MG63 (cell line): Measurements from ENCODE around the gene HTR3A. TPM values are rescaled to one million over a fixed set of nuclear protein-coding genes. Genes with fewer than 3 reads are reported as not detected.

ENCODE experiments used
- DNase-seq: peaks from one replicate; pipeline ENCODE4 v3.0.0-alpha.2; 2020
- H3K27me3 ChIP-seq: fragments of 250-450 bp; sonication (Bioruptor Pico); 2 replicates; pipeline ENCODE4 v1.5.1; 2020; ENCODE audit warnings: mild to moderate bottlenecking, moderate library complexity
- H3K36me3 ChIP-seq: fragments of 250-450 bp; sonication (Bioruptor Pico); 2 replicates; pipeline ENCODE4 v1.5.1; 2020; ENCODE audit warnings: mild to moderate bottlenecking, moderate library complexity
- H3K4me3 ChIP-seq: fragments of 250-450 bp; sonication (Bioruptor Pico); 2 replicates; pipeline ENCODE4 v1.5.1; 2020; ENCODE audit warnings: mild to moderate bottlenecking, moderate library complexity
- H3K9me3 ChIP-seq: fragments of 250-450 bp; sonication (Bioruptor Pico); 2 replicates; pipeline ENCODE4 v1.5.1; 2020; ENCODE audit warnings: mild to moderate bottlenecking, moderate library complexity
- total RNA-seq: library from RNA; depleted of rRNA; stranded (reverse); fragments of >200 nt; shearing (Covaris generic); gene quantifications from 2 replicates; pipeline ENCODE4 v1.2.3, GENCODE V29; 2014; ENCODE audit warnings: low replicate concordance

Gene HTR3A
- total RNA-seq, 1 experiment from 2014 or later = not detected

DNA sequence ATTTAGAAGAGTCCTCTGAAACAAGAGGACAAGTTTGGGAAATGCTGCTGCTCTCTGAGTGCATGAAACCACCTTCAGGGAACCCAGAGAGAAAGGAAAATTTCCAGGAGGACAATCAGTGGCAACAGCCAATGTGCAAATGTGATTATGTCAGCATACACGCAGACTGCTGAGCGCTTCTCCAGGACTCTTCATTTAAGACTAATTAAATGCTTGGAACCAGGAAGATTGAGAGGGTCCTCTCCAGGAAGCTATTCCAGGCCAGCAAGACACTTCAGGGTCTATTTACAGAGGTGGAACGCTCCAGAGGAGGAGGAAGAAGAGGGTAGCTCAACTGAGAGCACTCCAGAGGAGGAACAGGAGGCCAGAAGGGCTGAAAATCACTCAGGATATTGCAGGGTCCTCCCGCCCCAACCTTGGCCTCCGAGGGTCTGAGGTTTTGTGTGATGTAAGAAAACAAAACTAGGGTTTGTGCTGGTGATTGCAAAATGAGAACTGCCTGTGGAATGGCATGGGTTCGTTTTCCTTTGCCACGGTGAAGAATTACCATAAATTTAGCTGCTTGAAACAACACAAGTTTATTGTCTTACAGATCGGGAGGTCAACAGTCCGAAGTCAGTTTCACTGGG lies 14.1 kb upstream of the HTR3A start:
- Histone ChIP-seq H3K36me3 (no peaks in the 10 kb centered on the region), H3K9me3 (no peaks in the 10 kb centered on the region), H3K4me3 (no peak overlapping the region), H3K27me3 (peaks cover 5% of the 10 kb centered on the region; the same call in 1 of the 2 replicates)
- DNase-seq = no peak

- no peaks in the 10 kb centered on the region for H3K9me3 ChIP-seq
Measured at GRCh38 chr11:113967361-113967760, 7.5 kb upstream of the HTR3A start.

DNA sequence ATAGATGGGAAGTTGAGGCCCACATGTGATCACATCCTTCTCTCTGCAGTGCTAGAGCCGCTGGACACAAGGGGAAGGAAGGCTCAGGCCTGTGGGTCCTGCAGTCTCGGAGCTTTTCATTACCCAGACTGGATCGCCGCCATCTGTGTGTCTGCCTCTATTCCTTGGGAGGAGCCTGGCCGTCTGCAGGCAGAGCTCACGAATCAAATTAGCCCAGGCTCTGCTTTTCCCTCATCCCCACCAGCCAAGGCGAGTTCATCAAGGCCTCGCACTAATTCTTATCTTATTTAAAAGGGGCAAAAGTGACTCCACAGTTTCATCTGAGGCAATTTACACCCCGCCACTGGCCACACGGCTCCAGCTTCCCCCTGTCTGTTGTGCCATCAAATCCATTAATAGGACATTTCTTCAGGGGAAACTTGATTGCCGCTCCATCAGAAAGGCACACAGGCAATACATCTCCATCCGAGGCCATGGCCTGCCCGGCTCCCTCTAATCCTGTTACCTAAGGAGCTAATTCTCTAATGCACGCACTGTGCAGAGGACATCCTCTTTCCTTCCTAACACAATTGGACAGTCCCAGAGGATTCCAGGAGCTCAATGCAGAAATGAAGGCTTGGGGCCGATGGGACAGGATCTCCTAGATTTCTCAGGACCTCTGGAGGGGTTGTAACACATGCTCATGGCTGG lies 3.3 kb upstream of the HTR3A start:
- H3K4me3 ChIP-seq = no peak overlapping the region
- no peak for DNase-seq
- H3K36me3 ChIP-seq = no peaks in the 10 kb centered on the region
- H3K9me3 ChIP-seq = no peaks in the 10 kb centered on the region
- peaks cover 13% of the 10 kb centered on the region; the same call in 1 of the 2 replicates for H3K27me3 ChIP-seq

More at GRCh38 chr11:113967361-113967760, 7.5 kb upstream of the HTR3A start:
- H3K36me3 ChIP-seq = no peaks in the 10 kb centered on the region
- no peak for DNase-seq
- no peak overlapping the region for H3K4me3 ChIP-seq
- 0 out of 2 replicates have a peak, but pooled peaks cover 5% of the 10 kb centered on the region for H3K27me3 ChIP-seq

GRCh38 chr11:113977071-113977490 lies 2.2 kb downstream of the HTR3A start:
- H3K27me3 ChIP-seq = peaks cover 48% of the 10 kb centered on the region
- no peak overlapping the region for H3K4me3 ChIP-seq
- H3K9me3 ChIP-seq = no peaks in the 10 kb centered on the region
- no peak for DNase-seq
- no peaks in the 10 kb centered on the region for H3K36me3 ChIP-seq

GRCh38 chr11:113977701-113978100 lies 2.8 kb downstream of the HTR3A start:
- Histone ChIP-seq H3K9me3 (no peaks in the 10 kb centered on the region), H3K4me3 (no peak overlapping the region), H3K36me3 (no peaks in the 10 kb centered on the region), H3K27me3 (peaks cover 48% of the 10 kb centered on the region)
- DNase-seq = no peak

- Histone ChIP-seq H3K4me3 (no peak overlapping the region), H3K36me3 (no peaks in the 10 kb centered on the region), H3K9me3 (no peaks in the 10 kb centered on the region), H3K27me3 (peaks cover 51% of the 10 kb centered on the region)
- no peak for DNase-seq
Measured at GRCh38 chr11:113979431-113979830, 4.5 kb downstream of the HTR3A start.

DNA sequence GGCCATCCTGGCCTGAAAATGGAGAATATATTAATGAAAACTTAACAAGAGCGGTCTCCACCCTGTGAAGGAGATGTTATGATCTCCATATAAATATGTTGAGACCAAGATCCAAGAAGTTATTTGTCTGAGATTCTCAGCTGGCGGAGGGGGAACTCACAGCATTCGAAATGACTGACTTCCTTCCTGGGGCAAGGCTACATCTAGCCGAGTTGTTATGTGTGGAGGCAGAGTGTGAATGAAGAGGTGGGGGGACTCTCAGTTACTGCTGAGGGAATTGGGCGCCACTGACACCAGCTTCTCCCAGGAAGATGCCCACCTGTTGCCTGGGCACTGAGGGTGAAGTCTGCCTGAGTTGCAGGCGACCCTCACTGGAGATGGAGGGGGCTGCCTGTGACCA lies 5.9 kb downstream of the HTR3A start:
- Histone ChIP-seq H3K4me3 (no peak overlapping the region), H3K36me3 (no peaks in the 10 kb centered on the region), H3K27me3 (peaks cover 48% of the 10 kb centered on the region), H3K9me3 (no peaks in the 10 kb centered on the region)
- no peak for DNase-seq

- Histone ChIP-seq H3K4me3 (no peak overlapping the region), H3K27me3 (peaks cover 49% of the 10 kb centered on the region), H3K36me3 (no peaks in the 10 kb centered on the region), H3K9me3 (no peaks in the 10 kb centered on the region)
- DNase-seq = no peak
Measured at GRCh38 chr11:113982306-113982705, 7.4 kb downstream of the HTR3A start.

- H3K27me3 ChIP-seq = peaks cover 28% of the 10 kb centered on the region
- no peaks in the 10 kb centered on the region for H3K9me3 ChIP-seq
- DNase-seq = no peak
- no peaks in the 10 kb centered on the region for H3K36me3 ChIP-seq
- H3K4me3 ChIP-seq = no peak overlapping the region
Measured at GRCh38 chr11:113984781-113985180, 9.9 kb downstream of the HTR3A start.

DNA sequence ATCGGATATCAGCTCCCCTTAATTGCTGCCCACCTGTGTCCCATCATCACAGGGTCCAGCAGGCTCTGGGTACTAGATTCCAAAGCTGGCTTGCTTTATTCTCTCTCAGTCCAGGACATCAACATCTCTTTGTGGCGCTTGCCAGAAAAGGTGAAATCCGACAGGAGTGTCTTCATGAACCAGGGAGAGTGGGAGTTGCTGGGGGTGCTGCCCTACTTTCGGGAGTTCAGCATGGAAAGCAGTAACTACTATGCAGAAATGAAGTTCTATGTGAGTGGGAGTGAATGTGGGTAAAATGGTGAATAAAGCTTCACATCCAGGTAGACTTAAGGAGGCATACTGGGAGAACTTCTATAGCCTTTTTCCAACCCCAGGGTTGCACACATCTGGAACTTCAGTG lies 11.0 kb downstream of the HTR3A start:
- Histone ChIP-seq H3K36me3 (no peaks in the 10 kb centered on the region), H3K27me3 (peaks cover 17% of the 10 kb centered on the region), H3K4me3 (no peak overlapping the region), H3K9me3 (no peaks in the 10 kb centered on the region)
- no peak for DNase-seq

DNA sequence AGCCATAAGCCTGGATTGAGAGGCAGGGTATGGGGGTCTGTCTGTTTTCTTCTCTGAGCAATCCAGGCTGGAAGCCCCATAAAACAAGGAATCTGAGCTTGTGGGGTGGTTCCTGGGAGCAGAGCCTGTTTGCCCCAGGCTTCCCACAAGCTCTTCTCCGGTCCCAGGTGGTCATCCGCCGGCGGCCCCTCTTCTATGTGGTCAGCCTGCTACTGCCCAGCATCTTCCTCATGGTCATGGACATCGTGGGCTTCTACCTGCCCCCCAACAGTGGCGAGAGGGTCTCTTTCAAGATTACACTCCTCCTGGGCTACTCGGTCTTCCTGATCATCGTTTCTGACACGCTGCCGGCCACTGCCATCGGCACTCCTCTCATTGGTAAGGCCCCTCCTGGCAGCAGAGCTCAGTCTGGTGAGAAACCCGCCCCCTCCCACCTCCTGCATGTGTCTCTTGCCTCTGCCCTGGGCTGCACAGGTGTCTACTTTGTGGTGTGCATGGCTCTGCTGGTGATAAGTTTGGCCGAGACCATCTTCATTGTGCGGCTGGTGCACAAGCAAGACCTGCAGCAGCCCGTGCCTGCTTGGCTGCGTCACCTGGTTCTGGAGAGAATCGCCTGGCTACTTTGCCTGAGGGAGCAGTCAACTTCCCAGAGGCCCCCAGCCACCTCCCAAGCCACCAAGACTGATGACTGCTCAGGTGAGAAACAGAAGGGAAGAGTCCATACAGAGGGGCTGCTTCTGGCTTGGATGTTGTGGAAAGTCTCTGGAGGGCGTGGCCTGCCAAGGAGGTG lies 11.6 kb downstream of the HTR3A start:
- no peak overlapping the region for H3K4me3 ChIP-seq
- peaks cover 10% of the 10 kb centered on the region for H3K27me3 ChIP-seq
- DNase-seq = no peak
- no peaks in the 10 kb centered on the region for H3K36me3 ChIP-seq
- no peaks in the 10 kb centered on the region for H3K9me3 ChIP-seq

GRCh38 chr11:113989381-113989780 lies 14.5 kb downstream of the HTR3A start:
- Histone ChIP-seq H3K27me3 (peaks cover 9% of the 10 kb centered on the region), H3K9me3 (no peaks in the 10 kb centered on the region), H3K36me3 (no peaks in the 10 kb centered on the region), H3K4me3 (no peak overlapping the region)
- no peak for DNase-seq

DNA sequence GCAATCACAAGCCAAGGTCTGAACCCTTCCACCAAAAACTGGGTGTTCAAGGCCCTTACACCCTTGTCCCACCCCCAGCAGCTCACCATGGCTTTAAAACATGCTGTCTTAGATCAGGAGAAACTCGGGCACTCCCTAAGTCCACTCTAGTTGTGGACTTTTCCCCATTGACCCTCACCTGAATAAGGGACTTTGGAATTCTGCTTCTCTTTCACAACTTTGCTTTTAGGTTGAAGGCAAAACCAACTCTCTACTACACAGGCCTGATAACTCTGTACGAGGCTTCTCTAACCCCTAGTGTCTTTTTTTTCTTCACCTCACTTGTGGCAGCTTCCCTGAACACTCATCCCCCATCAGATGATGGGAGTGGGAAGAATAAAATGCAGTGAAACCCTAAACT lies 15.0 kb downstream of the HTR3A start:
- no peak for DNase-seq
- Histone ChIP-seq H3K36me3 (no peaks in the 10 kb centered on the region), H3K4me3 (no peak overlapping the region), H3K9me3 (no peaks in the 10 kb centered on the region), H3K27me3 (peaks cover 9% of the 10 kb centered on the region)

GRCh38 chr11:113991170-113991569 lies 16.3 kb downstream of the HTR3A start:
- Histone ChIP-seq H3K36me3 (no peaks in the 10 kb centered on the region), H3K9me3 (no peaks in the 10 kb centered on the region), H3K4me3 (no peak overlapping the region), H3K27me3 (peaks cover 3% of the 10 kb centered on the region; the same call in 1 of the 2 replicates)
- peak; percentile 10 for DNase-seq

- Histone ChIP-seq H3K4me3 (no peak overlapping the region), H3K27me3 (0 out of 2 replicates have a peak, but pooled peaks cover 2% of the 10 kb centered on the region), H3K9me3 (no peaks in the 10 kb centered on the region)
Measured at GRCh38 chr11:113991718-113992458, 17.0 kb downstream of the HTR3A start.

DNA sequence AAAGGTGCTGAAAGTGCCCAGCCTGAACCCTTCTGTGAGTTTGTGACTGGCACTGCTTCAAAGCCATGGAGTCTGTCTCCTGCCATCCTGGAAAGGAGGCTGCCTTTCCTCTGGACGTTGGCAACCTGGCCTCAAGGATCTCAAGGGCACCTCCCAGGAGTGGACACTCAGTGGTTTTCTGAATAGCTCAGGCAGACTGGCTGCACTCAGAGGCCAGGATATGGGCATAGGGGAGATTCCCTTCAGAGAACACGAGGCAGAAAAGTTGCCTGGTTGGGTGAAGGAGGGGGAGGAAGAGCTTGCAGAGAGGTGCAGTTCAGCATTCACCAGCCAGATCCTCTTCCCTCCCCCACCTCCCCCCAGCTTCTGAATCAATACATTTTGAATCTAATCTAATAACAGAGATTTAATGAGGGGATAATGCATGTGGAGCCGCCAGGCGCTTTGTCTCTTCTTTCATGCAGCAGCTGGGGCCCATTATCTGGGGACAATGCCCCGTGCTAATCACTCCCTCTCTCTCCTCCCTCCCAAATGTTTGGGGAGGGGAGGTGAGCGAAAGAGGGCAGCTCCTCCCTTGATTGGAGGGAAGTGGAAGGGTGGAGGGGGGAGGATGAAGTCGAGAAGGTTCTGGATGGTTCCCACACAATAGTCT lies 17.7 kb downstream of the HTR3A start:
- Histone ChIP-seq H3K9me3 (no peaks in the 10 kb centered on the region), H3K4me3 (no peak overlapping the region), H3K27me3 (peaks cover 6% of the 10 kb centered on the region; the same call in 1 of the 2 replicates), H3K36me3 (no peaks in the 10 kb centered on the region)
- DNase-seq = no peak

More at GRCh38 chr11:113991718-113992458, 17.0 kb downstream of the HTR3A start:
- no peak for DNase-seq
- H3K36me3 ChIP-seq = no peaks in the 10 kb centered on the region
